ENCODE results near the gene SERPINI2.

- TF ChIP-seq OSR1 (CRISPR knock-in tag; IDR thresholded peaks at IDR 0.05) (no peak), RARB (CRISPR knock-in tag; IDR thresholded peaks at IDR 0.05) (no peak), ISL1 (CRISPR knock-in tag; IDR thresholded peaks at IDR 0.05) (no peak), TOX (CRISPR knock-in tag; IDR thresholded peaks at IDR 0.05; ENCODE audit: borderline replicate concordance) (no peak), POU6F1 (CRISPR knock-in tag; IDR thresholded peaks at IDR 0.05; ENCODE audit: borderline replicate concordance, low read depth) (no peak), ZFP30 (CRISPR knock-in tag; IDR thresholded peaks at IDR 0.05) (no peak), TSHZ2 (CRISPR knock-in tag; IDR thresholded peaks at IDR 0.05) (no peak), CSDC2 (CRISPR knock-in tag; IDR thresholded peaks at IDR 0.05) (no peak), GLIS3 (CRISPR knock-in tag; IDR thresholded peaks at IDR 0.05) (no peak), PATZ1 (CRISPR knock-in tag; IDR thresholded peaks at IDR 0.05; ENCODE audit: borderline replicate concordance) (no peak), TCF4 (CRISPR knock-in tag; IDR thresholded peaks at IDR 0.05; ENCODE audit: borderline replicate concordance) (no peak), SNAI2 (CRISPR knock-in tag; IDR thresholded peaks at IDR 0.05) (no peak)
Observed at GRCh38 chr3:167394003-167394402, 79.8 kb downstream of the SERPINI2 start.

Measured in SK-N-SH treated with all-trans-retinoic acid at 6 μM for 48 hours (cell line).